C4-2B (cell line): ENCODE data around the gene SYT11.
A peak's percentile ranks its signal among the peaks of the same experiment; 100 is the strongest.

ENCODE experiments used
- H3K27ac ChIP-seq: fragments of 450-650 bp; 2 replicates; pipeline ENCODE4 v1.5.1; 2017
- ZFX ChIP-seq: fragments of 450-650 bp; IDR thresholded peaks from 2 replicates; pipeline ENCODE4 v1.6.1; 2017
- TF ChIP-seq, protein P1 (sequence below): fragments of 450-650 bp; conservative IDR thresholded peaks from 2 replicates; pipeline ENCODE4 v1.5.1; 2017; ENCODE audit warnings: mild to moderate bottlenecking

SYT11 gene

DNA sequence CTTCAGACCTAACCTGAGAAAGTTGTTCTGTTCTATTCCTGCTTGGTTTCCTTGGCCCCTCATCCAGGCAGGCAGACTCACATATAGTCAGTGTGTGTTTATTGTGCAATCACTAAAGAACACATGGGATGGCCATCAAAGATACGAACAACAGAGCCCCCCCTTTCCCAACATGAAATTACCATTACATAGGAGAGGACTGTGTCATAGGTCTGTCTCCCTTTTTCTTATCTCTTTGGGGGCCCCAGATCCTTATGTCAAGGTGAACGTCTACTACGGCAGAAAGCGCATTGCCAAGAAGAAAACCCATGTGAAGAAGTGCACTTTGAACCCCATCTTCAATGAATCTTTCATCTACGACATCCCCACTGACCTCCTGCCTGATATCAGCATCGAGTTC, 21.6 kb downstream of the SYT11 start:
- TF ChIP-seq, protein P1, sequence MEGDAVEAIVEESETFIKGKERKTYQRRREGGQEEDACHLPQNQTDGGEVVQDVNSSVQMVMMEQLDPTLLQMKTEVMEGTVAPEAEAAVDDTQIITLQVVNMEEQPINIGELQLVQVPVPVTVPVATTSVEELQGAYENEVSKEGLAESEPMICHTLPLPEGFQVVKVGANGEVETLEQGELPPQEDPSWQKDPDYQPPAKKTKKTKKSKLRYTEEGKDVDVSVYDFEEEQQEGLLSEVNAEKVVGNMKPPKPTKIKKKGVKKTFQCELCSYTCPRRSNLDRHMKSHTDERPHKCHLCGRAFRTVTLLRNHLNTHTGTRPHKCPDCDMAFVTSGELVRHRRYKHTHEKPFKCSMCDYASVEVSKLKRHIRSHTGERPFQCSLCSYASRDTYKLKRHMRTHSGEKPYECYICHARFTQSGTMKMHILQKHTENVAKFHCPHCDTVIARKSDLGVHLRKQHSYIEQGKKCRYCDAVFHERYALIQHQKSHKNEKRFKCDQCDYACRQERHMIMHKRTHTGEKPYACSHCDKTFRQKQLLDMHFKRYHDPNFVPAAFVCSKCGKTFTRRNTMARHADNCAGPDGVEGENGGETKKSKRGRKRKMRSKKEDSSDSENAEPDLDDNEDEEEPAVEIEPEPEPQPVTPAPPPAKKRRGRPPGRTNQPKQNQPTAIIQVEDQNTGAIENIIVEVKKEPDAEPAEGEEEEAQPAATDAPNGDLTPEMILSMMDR, result no peak
- TF ChIP-seq ZFX, result no peak
- no peak overlapping the region for H3K27ac ChIP-seq

DNA sequence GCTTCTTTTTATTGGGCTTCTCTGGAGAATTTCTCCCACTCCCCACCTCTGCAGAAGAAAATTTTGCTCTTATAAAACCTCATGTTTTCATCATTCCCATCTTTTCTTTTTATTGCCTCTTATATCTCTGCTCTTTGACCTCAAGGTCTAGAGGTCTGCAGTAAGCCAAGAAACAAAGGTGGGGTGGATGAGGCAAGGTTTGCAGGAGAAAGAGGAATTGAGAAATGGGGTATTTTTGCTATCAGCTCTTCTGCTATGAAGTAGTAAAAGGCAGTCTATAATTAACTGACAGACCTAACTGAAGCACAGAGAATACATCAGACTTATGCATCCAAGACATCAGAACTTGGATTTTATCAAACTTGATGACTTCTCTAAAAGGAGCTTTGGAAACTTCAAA, 22.9 kb downstream of the SYT11 start:
- TF ChIP-seq ZFX, result no peak
- TF ChIP-seq, protein P1, result no peak
- no peak overlapping the region for H3K27ac ChIP-seq

DNA sequence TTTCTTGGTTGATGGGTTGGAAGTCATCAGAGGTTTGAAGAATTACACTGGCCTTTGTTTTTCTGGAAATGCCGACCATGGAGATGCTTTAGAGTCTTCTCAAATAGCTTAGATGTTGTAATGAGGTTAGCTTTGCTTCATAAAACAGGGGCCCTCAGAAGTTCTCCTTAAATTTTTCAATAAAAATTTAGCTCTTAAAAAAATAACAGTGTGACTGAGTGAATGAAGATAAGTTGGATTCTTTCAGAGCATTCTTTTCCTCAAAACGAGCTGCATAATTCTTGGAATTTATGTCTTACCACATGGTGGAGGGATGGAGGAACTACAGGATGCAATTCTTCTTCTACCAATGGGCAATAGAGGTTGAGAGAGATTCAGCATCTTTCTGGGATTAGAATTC, 23.4 kb downstream of the SYT11 start:
- H3K27ac ChIP-seq, result no peak overlapping the region
- no peak for TF ChIP-seq ZFX
- TF ChIP-seq, protein P1, result no peak

DNA sequence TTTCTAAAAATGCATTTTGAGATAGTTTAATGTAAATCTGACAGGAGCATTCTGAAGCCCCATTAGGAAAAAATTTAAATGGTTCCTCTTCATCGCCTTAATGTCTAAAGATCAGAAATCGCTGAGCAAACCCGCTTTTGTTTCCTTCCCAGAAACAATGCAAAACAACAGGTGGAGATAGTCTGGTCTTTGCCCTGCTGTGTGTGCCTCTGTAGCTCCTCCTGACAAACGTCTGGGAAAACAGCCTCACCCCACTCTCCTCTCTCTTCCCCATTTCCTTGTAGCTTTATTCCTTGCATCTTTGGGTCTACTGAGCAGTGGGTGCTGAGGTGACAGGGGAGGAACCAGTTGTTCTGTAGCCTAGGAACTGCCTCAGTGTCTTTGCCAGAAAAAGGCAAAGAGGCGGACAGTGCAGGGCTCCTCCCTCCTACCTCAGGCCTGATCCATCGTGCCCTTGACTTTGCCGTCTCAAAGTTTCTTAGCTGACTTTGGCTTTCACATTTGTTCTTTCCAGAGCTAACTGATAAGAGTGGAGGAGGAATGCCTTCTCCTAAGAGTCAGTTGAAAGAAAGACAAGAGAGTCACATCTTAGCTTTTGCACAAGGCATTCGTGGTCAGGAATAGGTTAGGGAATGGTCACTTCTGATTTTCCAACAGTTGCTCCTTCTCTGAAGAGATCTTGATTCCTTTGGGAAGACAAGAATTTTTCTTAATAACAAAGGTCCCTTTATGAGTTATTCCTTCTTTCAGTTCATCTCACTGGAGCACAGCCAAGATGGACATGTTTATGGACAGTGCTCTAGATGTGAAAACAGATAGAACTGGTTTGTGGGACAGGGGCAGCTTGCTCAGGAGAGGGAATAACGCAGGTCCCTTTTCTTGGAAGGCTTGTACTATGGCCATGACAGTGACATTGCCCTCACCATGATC, 24.9 kb downstream of the SYT11 start:
- TF ChIP-seq, protein P1, result no peak
- no peak for TF ChIP-seq ZFX
- H3K27ac ChIP-seq, result peak overlapping the region; percentile 30; the same call in 1 of the 2 replicates

DNA sequence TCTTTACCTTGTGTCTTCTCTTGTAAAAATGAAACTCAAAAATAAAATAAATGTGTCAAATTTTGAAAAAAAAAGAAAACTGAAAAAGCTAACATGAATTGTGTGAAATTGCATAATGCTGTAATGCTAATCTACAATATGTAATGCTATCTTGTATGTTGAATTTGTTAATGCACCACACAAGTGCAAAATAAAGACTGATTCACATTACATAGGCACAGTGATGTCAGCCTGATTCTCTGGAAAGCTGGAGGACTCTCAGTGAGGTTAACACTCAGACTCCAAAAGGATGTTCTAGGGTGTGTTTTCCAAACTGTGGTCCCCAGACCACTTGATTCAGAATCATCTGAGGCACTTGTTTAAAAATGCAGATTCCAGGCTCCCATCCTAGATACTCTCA, 25.6 kb downstream of the SYT11 start:
- no peak overlapping the region; the same call in 1 of the 2 replicates for H3K27ac ChIP-seq
- TF ChIP-seq, protein P1, result no peak
- TF ChIP-seq ZFX, result no peak

DNA sequence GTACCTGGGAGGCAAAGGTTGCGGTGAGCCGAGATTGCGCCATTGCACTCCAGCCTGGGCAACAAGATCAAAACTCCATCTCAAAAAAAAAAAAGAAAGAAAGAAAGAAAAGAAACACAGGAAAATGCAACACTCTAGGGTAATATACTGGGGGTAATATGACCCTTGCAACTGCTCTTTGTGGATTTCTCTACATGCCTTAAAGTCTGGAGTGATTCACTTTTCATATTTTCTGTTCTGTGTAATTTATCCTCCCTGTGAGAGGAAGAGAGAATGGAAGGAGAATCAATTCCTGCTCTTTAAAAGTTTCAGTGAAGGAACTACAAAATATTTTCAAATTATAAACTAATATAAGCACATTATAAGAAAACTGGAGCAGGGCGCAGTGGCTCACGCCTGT, 29.1 kb downstream of the SYT11 start:
- TF ChIP-seq ZFX, result no peak
- TF ChIP-seq, protein P1, result no peak
- no peak overlapping the region for H3K27ac ChIP-seq

DNA sequence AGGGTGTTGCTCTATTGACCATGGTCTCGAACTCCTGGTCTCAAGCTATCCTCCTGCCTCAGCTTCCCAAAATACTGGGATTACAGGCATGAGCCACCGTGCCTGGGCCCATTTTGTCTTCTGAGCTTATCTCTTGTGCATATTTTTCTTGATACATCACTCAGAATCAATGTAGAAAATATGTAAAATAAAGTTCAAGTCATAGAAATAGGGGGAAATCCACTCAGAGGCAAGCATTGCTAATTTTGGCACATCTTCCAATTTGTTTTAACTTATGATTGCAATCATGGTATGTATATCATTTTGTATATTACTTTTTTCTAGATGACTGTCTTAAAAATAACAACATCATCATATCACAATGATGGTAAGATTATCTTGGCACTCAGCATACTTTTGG, 30.2 kb downstream of the SYT11 start:
- TF ChIP-seq, protein P1, result no peak
- no peak for TF ChIP-seq ZFX
- no peak overlapping the region for H3K27ac ChIP-seq
